GM12878 (cell line): Measurements from ENCODE around the gene EXOC4. TPM values are rescaled to one million over a fixed set of nuclear protein-coding genes. Genes with fewer than 3 reads are reported as not detected.

ENCODE experiments used
- ATAC-seq: fragments of 200-7000 bp; cut with Tn5 transposase; 3 replicates; pipeline ENCODE4 v1.9.1; 2020; ENCODE audit warnings: mild to moderate bottlenecking, moderate library complexity
- BruUV-seq: library from RNA; stranded (reverse); fragments of 400-500 nt; replicated peaks from 2 replicates; lab custom pipeline; 2021; lab: Mats Ljungman, UMichigan
- CTCF ChIA-PET: fragments of 300-600 bp; sonication (Branson Sonifier 250); formaldehyde crosslinking; extraction: SDS; loops from one replicate; lab custom pipeline; 2021; ENCODE audit warnings: inconsistent platforms; lab: Yijun Ruan, JAX
- POLR2A ChIA-PET: fragments of 350-600 bp; formaldehyde crosslinking; extraction: SDS; loops from one replicate; lab custom pipeline; 2021; ENCODE audit warnings: inconsistent platforms; lab: Charles Lee
- RAD21 ChIA-PET: fragments of 300-600 bp; sonication (Branson Sonifier 250); formaldehyde crosslinking; loops from one replicate; lab custom pipeline; 2023; ENCODE audit warnings: antibody characterized with exemption; ENCODE audit not compliant: unreplicated experiment; lab: Charles Lee
- SMC1A ChIA-PET: fragments of 300-600 bp; sonication (Branson Sonifier 250); formaldehyde crosslinking; loops from one replicate; lab custom pipeline; 2023; ENCODE audit not compliant: unreplicated experiment, uncharacterized antibody; lab: Charles Lee
- DNase-seq: peaks from one replicate; pipeline ENCODE4 v3.0.0-alpha.2; 2011; ENCODE audit warnings: low read depth, low spot score
- FAIRE-seq: peaks from 3 replicates; lab custom pipeline; 2011; peaks lifted over from hg19 to GRCh38; lab: Jason Lieb, UNC
- H2AFZ ChIP-seq: 2 replicates; pipeline ENCODE4 v1.6.0; 2011; ENCODE audit warnings: low read depth, low read length, control low read depth; ENCODE audit not compliant: control insufficient read depth
- H3K27ac ChIP-seq: 2 replicates; pipeline ENCODE4 v1.5.1; 2011; ENCODE audit warnings: control low read depth; ENCODE audit not compliant: control insufficient read depth, insufficient read depth
- H3K27me3 ChIP-seq, 2 experiments: replicated peaks in 1 of 2; 2 replicates each; pipeline versions ENCODE4 v1.6.0 to v1.6.1; 2011; ENCODE audit warnings: low read length in 1 of 2; ENCODE audit not compliant: control insufficient read depth in 2 of 2, insufficient read depth in 2 of 2
- H3K36me3 ChIP-seq, 2 experiments: 2 replicates each; pipeline ENCODE4 v1.5.1; 2011; ENCODE audit warnings: low read length in 1 of 2; ENCODE audit not compliant: control insufficient read depth in 2 of 2, insufficient read depth in 2 of 2
- H3K4me1 ChIP-seq: 2 replicates; pipeline ENCODE4 v1.6.1; 2011; ENCODE audit warnings: mild to moderate bottlenecking, low read length, moderate library complexity, mixed read lengths; ENCODE audit not compliant: control insufficient read depth, insufficient read depth
- H3K4me2 ChIP-seq: 2 replicates; pipeline ENCODE4 v1.6.0; 2011; ENCODE audit warnings: control low read depth; ENCODE audit not compliant: control insufficient read depth, insufficient read depth
- H3K4me3 ChIP-seq: fragments of 200-600 bp; sonication (generic); 2 replicates; pipeline ENCODE4 v1.5.1; 2016
- H3K79me2 ChIP-seq: 2 replicates; pipeline ENCODE4 v1.6.0; 2011; ENCODE audit warnings: low read length; ENCODE audit not compliant: control insufficient read depth, insufficient read depth
- H3K9ac ChIP-seq: 2 replicates; pipeline ENCODE4 v1.8.0; 2011; ENCODE audit warnings: low read length, control low read depth, mixed read lengths; ENCODE audit not compliant: control insufficient read depth, insufficient read depth
- H3K9me3 ChIP-seq: replicated peaks from 3 replicates; pipeline ENCODE4 v1.5.1; 2011; ENCODE audit warnings: mild to moderate bottlenecking, low read length; ENCODE audit not compliant: control insufficient read depth, insufficient read depth
- H4K20me1 ChIP-seq: 2 replicates; pipeline ENCODE4 v1.6.0; 2011; ENCODE audit not compliant: control insufficient read depth, insufficient read depth
- BCL3 ChIP-seq: IDR thresholded peaks from 2 replicates; pipeline ENCODE4 v1.6.1; 2011; ENCODE audit warnings: borderline replicate concordance, low read depth, mild to moderate bottlenecking, moderate library complexity, low read length; ENCODE audit not compliant: insufficient read depth, poor library complexity, severe bottlenecking
- FOS ChIP-seq: IDR thresholded peaks from 3 replicates; pipeline ENCODE4 v1.6.1; 2011; ENCODE audit warnings: borderline replicate concordance; ENCODE audit not compliant: insufficient read length; ENCODE audit errors: extremely low read depth
- GABPA ChIP-seq: IDR thresholded peaks from 2 replicates; pipeline ENCODE4 v1.6.1; 2014; ENCODE audit warnings: antibody characterized with exemption, low read depth, mild to moderate bottlenecking, inconsistent platforms
- JUND ChIP-seq: IDR thresholded peaks from 2 replicates; pipeline ENCODE4 v1.6.1; 2012; ENCODE audit warnings: low read depth, mild to moderate bottlenecking, low read length, improper control_type of control experiment, moderate library complexity
- KAT2A ChIP-seq: conservative IDR thresholded peaks from 2 replicates; pipeline ENCODE4 v1.6.1; 2011; ENCODE audit warnings: low read depth, low read length; ENCODE audit not compliant: control insufficient read depth
- MYB ChIP-seq: fragments of 150-350 bp; IDR thresholded peaks from 2 replicates; pipeline ENCODE4 v1.6.1; 2014; ENCODE audit warnings: mild to moderate bottlenecking, low read depth, low read length, borderline replicate concordance
- NFYA ChIP-seq: IDR thresholded peaks from 2 replicates; pipeline ENCODE4 v1.6.1; 2011; ENCODE audit warnings: low read depth, mild to moderate bottlenecking, low read length, improper control_type of control experiment, borderline replicate concordance
- PKNOX1 ChIP-seq: fragments of 450-650 bp; IDR thresholded peaks from 2 replicates; pipeline ENCODE4 v1.6.1; 2016; ENCODE audit warnings: mild to moderate bottlenecking
- SP1 ChIP-seq: IDR thresholded peaks from one replicate; pipeline ENCODE4 v1.6.1; 2011; ENCODE audit warnings: low read depth, low read length
- TCF12 ChIP-seq: IDR thresholded peaks from 2 replicates; pipeline ENCODE4 v1.6.1; 2011; ENCODE audit warnings: low read depth, mild to moderate bottlenecking, low read length
- ZNF622 ChIP-seq: fragments of 450-650 bp; IDR thresholded peaks from 2 replicates; pipeline ENCODE4 v1.6.1; 2017; ENCODE audit warnings: mild to moderate bottlenecking, inconsistent platforms
- WGBS: methylation state at CpG from one replicate; pipeline ENCODE4 v1.1.6; 2016; ENCODE audit warnings: low lambda C conversion rate; ENCODE audit not compliant: insufficient replicate concordance, insufficient coverage; ENCODE audit errors: missing lambda C conversion rate; 5-methylcytosine and 5-hydroxymethylcytosine counted together
- in situ Hi-C: fragments of 300-500 bp; cut with MboI; formaldehyde crosslinking; loops from 9 replicates; pipeline ENCODE4 v1.14.3; 2018; ENCODE audit warnings: mixed read lengths
- intact Hi-C: fragments of 100-400 bp; cut with micrococcal nuclease; formaldehyde crosslinking; loops from one replicate; pipeline ENCODE4 v1.14.2; 2022; ENCODE audit not compliant: unreplicated experiment
- polyA plus RNA-seq, 11 experiments: library from polyadenylated mRNA; depleted of rRNA in 4 of 11; unstranded in 6 of 11; stranded (reverse) in 5 of 11; fragments of >200 nt; fragmentation: Nextera tagmentation in 4 of 11; fragmentation: Illumina TruSeq in 1 of 11; extraction: Ambion mirVana in 4 of 11; extraction: Trizol in 1 of 11; gene quantifications; 1 replicate in 1 of 11; 2 replicates in 10 of 11; pipeline versions ENCODE4 v1.2.1 to v1.2.3, GENCODE V29; 2011 to 2016; ENCODE audit warnings: inconsistent platforms in 2 of 11, missing spikeins in 2 of 11, low read depth in 1 of 11
- total RNA-seq, 4 experiments: library from RNA; depleted of rRNA in 3 of 4; stranded (reverse); fragments of >200 nt in 3 of 4; fragmentation: Illumina TruSeq in 1 of 4; extraction: Trizol in 1 of 4; gene quantifications; 2 replicates each; pipeline versions ENCODE4 v1.2.1 to v1.2.3, GENCODE V29; 2013 to 2021
- TF ChIP-seq, protein P1 (sequence below): fragments of 450-650 bp; IDR thresholded peaks from 2 replicates; pipeline ENCODE4 v1.6.1; 2016; ENCODE audit warnings: mild to moderate bottlenecking, moderate library complexity, borderline replicate concordance
- TF ChIP-seq, protein P2 (sequence below): fragments of 450-650 bp; IDR thresholded peaks from 2 replicates; pipeline ENCODE4 v1.6.1; 2014; ENCODE audit warnings: mild to moderate bottlenecking
- TF ChIP-seq, protein P3 (sequence below): fragments of 450-650 bp; IDR thresholded peaks from 2 replicates; pipeline ENCODE4 v1.6.1; 2018; ENCODE audit warnings: mild to moderate bottlenecking, low read depth, moderate library complexity; ENCODE audit not compliant: partially characterized antibody

The EXOC4 gene
- total and polyA plus RNA-seq, 10 of the 15 experiments (the other 5 are each of a cell fraction or from before 2014, with no cell fraction given) = 13.2 to 44.5 (median 29.6) TPM

- RAD21 ChIA-PET = no interaction called here
- H3K4me2 ChIP-seq = no peak overlapping the region
- FAIRE-seq = no peak
- TF ChIP-seq GABPA (no peak), ZNF622 (no peak), NFYA (no peak), KAT2A (no peak), JUND (no peak), TCF12 (no peak), MYB (no peak), FOS (no peak), PKNOX1 (no peak), BCL3 (no peak), SP1 (no peak)
- TF ChIP-seq, protein P1, sequence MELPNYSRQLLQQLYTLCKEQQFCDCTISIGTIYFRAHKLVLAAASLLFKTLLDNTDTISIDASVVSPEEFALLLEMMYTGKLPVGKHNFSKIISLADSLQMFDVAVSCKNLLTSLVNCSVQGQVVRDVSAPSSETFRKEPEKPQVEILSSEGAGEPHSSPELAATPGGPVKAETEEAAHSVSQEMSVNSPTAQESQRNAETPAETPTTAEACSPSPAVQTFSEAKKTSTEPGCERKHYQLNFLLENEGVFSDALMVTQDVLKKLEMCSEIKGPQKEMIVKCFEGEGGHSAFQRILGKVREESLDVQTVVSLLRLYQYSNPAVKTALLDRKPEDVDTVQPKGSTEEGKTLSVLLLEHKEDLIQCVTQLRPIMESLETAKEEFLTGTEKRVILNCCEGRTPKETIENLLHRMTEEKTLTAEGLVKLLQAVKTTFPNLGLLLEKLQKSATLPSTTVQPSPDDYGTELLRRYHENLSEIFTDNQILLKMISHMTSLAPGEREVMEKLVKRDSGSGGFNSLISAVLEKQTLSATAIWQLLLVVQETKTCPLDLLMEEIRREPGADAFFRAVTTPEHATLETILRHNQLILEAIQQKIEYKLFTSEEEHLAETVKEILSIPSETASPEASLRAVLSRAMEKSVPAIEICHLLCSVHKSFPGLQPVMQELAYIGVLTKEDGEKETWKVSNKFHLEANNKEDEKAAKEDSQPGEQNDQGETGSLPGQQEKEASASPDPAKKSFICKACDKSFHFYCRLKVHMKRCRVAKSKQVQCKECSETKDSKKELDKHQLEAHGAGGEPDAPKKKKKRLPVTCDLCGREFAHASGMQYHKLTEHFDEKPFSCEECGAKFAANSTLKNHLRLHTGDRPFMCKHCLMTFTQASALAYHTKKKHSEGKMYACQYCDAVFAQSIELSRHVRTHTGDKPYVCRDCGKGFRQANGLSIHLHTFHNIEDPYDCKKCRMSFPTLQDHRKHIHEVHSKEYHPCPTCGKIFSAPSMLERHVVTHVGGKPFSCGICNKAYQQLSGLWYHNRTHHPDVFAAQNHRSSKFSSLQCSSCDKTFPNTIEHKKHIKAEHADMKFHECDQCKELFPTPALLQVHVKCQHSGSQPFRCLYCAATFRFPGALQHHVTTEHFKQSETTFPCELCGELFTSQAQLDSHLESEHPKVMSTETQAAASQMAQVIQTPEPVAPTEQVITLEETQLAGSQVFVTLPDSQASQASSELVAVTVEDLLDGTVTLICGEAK = no peak
- TF ChIP-seq, protein P2, sequence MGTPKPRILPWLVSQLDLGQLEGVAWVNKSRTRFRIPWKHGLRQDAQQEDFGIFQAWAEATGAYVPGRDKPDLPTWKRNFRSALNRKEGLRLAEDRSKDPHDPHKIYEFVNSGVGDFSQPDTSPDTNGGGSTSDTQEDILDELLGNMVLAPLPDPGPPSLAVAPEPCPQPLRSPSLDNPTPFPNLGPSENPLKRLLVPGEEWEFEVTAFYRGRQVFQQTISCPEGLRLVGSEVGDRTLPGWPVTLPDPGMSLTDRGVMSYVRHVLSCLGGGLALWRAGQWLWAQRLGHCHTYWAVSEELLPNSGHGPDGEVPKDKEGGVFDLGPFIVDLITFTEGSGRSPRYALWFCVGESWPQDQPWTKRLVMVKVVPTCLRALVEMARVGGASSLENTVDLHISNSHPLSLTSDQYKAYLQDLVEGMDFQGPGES = no peak
- TF ChIP-seq, protein P3, sequence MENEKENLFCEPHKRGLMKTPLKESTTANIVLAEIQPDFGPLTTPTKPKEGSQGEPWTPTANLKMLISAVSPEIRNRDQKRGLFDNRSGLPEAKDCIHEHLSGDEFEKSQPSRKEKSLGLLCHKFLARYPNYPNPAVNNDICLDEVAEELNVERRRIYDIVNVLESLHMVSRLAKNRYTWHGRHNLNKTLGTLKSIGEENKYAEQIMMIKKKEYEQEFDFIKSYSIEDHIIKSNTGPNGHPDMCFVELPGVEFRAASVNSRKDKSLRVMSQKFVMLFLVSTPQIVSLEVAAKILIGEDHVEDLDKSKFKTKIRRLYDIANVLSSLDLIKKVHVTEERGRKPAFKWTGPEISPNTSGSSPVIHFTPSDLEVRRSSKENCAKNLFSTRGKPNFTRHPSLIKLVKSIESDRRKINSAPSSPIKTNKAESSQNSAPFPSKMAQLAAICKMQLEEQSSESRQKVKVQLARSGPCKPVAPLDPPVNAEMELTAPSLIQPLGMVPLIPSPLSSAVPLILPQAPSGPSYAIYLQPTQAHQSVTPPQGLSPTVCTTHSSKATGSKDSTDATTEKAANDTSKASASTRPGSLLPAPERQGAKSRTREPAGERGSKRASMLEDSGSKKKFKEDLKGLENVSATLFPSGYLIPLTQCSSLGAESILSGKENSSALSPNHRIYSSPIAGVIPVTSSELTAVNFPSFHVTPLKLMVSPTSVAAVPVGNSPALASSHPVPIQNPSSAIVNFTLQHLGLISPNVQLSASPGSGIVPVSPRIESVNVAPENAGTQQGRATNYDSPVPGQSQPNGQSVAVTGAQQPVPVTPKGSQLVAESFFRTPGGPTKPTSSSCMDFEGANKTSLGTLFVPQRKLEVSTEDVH = no peak
Measured at GRCh38 chr7:133971625-133972024, 718.7 kb downstream of the EXOC4 start.

More at GRCh38 chr7:133971625-133972024, 718.7 kb downstream of the EXOC4 start:
- Histone ChIP-seq H3K9me3 (no peaks in the 10 kb centered on the region), H3K27me3 (no peaks in the 10 kb centered on the region), H3K27ac (no peak overlapping the region), H3K4me1 (no peaks in the 10 kb centered on the region), H3K4me3 (no peak overlapping the region), H3K9ac (no peak overlapping the region), H3K36me3 (no peaks in the 10 kb centered on the region), H3K79me2 (no peaks in the 10 kb centered on the region), H4K20me1 (no peaks in the 10 kb centered on the region), H2AFZ (no peak overlapping the region)
- POLR2A ChIA-PET = no interaction called here
- CTCF ChIA-PET = interaction anchor here (0.6 kb wide), 1 partner anchor 500 kb away, joined by 4 read pairs; no protein-coding TSS in a partner anchor
- ATAC-seq (no peak), DNase-seq (no peak)
- no TSS peak for BruUV-seq
- intact Hi-C loops = no loop called here
- 96% methylated on average over 2 of the region's 2 CpGs for WGBS
- SMC1A ChIA-PET = no interaction called here
- in situ Hi-C loops = no loop called here
